Ishikawa (cell line): ENCODE data around the gene EXT2.

ENCODE experiments used
- CEBPB ChIP-seq: IDR thresholded peaks from 2 replicates; pipeline ENCODE4 v1.6.1; 2012
- CREB1 ChIP-seq: IDR thresholded peaks from 2 replicates; pipeline ENCODE4 v1.6.1; 2012; ENCODE audit warnings: low read depth
- EGR1 ChIP-seq: IDR thresholded peaks from 2 replicates; pipeline ENCODE4 v1.6.1; 2012
- EP300 ChIP-seq: IDR thresholded peaks from 2 replicates; pipeline ENCODE4 v1.6.1; 2012; ENCODE audit warnings: borderline replicate concordance
- FOXM1 ChIP-seq: IDR thresholded peaks from 2 replicates; pipeline ENCODE4 v1.6.1; 2012; ENCODE audit warnings: low read depth, borderline replicate concordance
- MAX ChIP-seq: IDR thresholded peaks from 2 replicates; pipeline ENCODE4 v1.6.1; 2012
- NFIC ChIP-seq: IDR thresholded peaks from 2 replicates; pipeline ENCODE4 v1.6.1; 2012
- RAD21 ChIP-seq: IDR thresholded peaks from 2 replicates; pipeline ENCODE4 v1.6.1; 2012; ENCODE audit warnings: low read depth
- REST ChIP-seq: IDR thresholded peaks from 2 replicates; pipeline ENCODE4 v1.6.1; 2012; ENCODE audit warnings: low read depth, mild to moderate bottlenecking
- TAF1 ChIP-seq: IDR thresholded peaks from 2 replicates; pipeline ENCODE4 v1.6.1; 2012; ENCODE audit warnings: low read depth, mild to moderate bottlenecking
- TCF12 ChIP-seq: IDR thresholded peaks from 2 replicates; pipeline ENCODE4 v1.6.1; 2012; ENCODE audit warnings: low read depth
- TEAD4 ChIP-seq: IDR thresholded peaks from 2 replicates; pipeline ENCODE4 v1.6.1; 2012
- USF1 ChIP-seq: IDR thresholded peaks from 2 replicates; pipeline ENCODE4 v1.6.1; 2012
- YY1 ChIP-seq: IDR thresholded peaks from 2 replicates; pipeline ENCODE4 v1.6.1; 2012; ENCODE audit warnings: low read depth
- ZBTB7A ChIP-seq: IDR thresholded peaks from 2 replicates; pipeline ENCODE4 v1.6.1; 2012; ENCODE audit warnings: low read depth

Gene EXT2

GRCh38 chr11:44158384-44158783 lies 62.9 kb downstream of the EXT2 start:
- TF ChIP-seq EP300 (no peak), TEAD4 (no peak), TCF12 (no peak), USF1 (no peak), FOXM1 (no peak), EGR1 (no peak), TAF1 (no peak), REST (no peak), MAX (no peak), YY1 (no peak), ZBTB7A (no peak)

- no peak for TF ChIP-seq EP300
- no peak for TF ChIP-seq YY1
- no peak for TF ChIP-seq CEBPB
- no peak for TF ChIP-seq FOXM1
- TF ChIP-seq TCF12: no peak
- no peak for TF ChIP-seq EGR1
- no peak for TF ChIP-seq USF1
- no peak for TF ChIP-seq REST
- TF ChIP-seq RAD21: no peak
- no peak for TF ChIP-seq CREB1
- TF ChIP-seq NFIC: no peak
- no peak for TF ChIP-seq ZBTB7A
- no peak for TF ChIP-seq TEAD4
- TF ChIP-seq TAF1: no peak
- no peak for TF ChIP-seq MAX
Observed at GRCh38 chr11:44159848-44160721, 64.6 kb downstream of the EXT2 start.

- no peak for TF ChIP-seq REST
- TF ChIP-seq CREB1: no peak
- TF ChIP-seq ZBTB7A: no peak
- TF ChIP-seq NFIC: no peak
- no peak for TF ChIP-seq USF1
- no peak for TF ChIP-seq MAX
- no peak for TF ChIP-seq TCF12
- no peak for TF ChIP-seq CEBPB
- TF ChIP-seq TAF1: no peak
- TF ChIP-seq FOXM1: no peak
- no peak for TF ChIP-seq TEAD4
- no peak for TF ChIP-seq EP300
- no peak for TF ChIP-seq RAD21
Observed at GRCh38 chr11:44162004-44162403, 66.5 kb downstream of the EXT2 start.

- TF ChIP-seq YY1: no peak
Observed at GRCh38 chr11:44162662-44163061, 67.2 kb downstream of the EXT2 start.
